HepG2 (cell line): ENCODE measurements around the gene RNU6-1. TPM values are rescaled to one million over a fixed set of nuclear protein-coding genes. Genes with fewer than 3 reads are reported as not detected.

ENCODE experiments used
- AFF4 ChIP-seq: sonication (generic); formaldehyde crosslinking; IDR thresholded peaks from 2 replicates; pipeline ENCODE4 v1.4.0; 2020; ENCODE audit warnings: missing genetic modification reagents
- CC2D1A ChIP-seq: sonication (generic); formaldehyde crosslinking; IDR thresholded peaks from 2 replicates; pipeline ENCODE4 v1.8.1; 2023; ENCODE audit warnings: mild to moderate bottlenecking, missing genetic modification reagents
- EP300 ChIP-seq, 3 experiments: sonication (generic) in 1 of 3; formaldehyde crosslinking in 1 of 3; IDR thresholded peaks; 2 replicates each; pipeline versions ENCODE4 v1.5.1 to v1.6.1; 2011 to 2020; ENCODE audit warnings: low read depth in 2 of 3, low read length in 2 of 3, borderline replicate concordance in 1 of 3, improper control_type of control experiment in 1 of 3, mild to moderate bottlenecking in 1 of 3, missing genetic modification reagents in 1 of 3, moderate library complexity in 1 of 3
- EZH2 ChIP-seq: conservative IDR thresholded peaks from 2 replicates; pipeline ENCODE4 v1.6.1; 2012; ENCODE audit warnings: mild to moderate bottlenecking, low read depth, low read length, moderate library complexity
- FIP1L1 ChIP-seq: fragments of 200-400 bp; formaldehyde crosslinking; IDR thresholded peaks from 2 replicates; pipeline ENCODE4 v1.6.1; 2018; ENCODE audit warnings: low read depth, mild to moderate bottlenecking, low read length, moderate library complexity, borderline replicate concordance; ENCODE audit not compliant: insufficient read depth
- MAF1 ChIP-seq: sonication (generic); formaldehyde crosslinking; IDR thresholded peaks from 2 replicates; pipeline ENCODE4 v1.5.0; 2020; ENCODE audit warnings: missing genetic modification reagents, borderline replicate concordance
- MEIS2 ChIP-seq: sonication (generic); formaldehyde crosslinking; IDR thresholded peaks from 2 replicates; pipeline ENCODE4 v1.9.0; 2021; ENCODE audit warnings: mild to moderate bottlenecking, missing genetic modification reagents
- MTA3 ChIP-seq: sonication (generic); formaldehyde crosslinking; IDR thresholded peaks from 2 replicates; pipeline ENCODE4 v1.4.0; 2020; ENCODE audit warnings: missing genetic modification reagents
- PHF8 ChIP-seq: sonication (generic); formaldehyde crosslinking; IDR thresholded peaks from 2 replicates; pipeline ENCODE4 v1.5.0; 2020; ENCODE audit warnings: missing genetic modification reagents
- RELA ChIP-seq: sonication (generic); formaldehyde crosslinking; IDR thresholded peaks from 2 replicates; pipeline ENCODE4 v1.4.0; 2020; ENCODE audit warnings: missing genetic modification reagents
- SATB2 ChIP-seq: sonication (generic); formaldehyde crosslinking; IDR thresholded peaks from 2 replicates; pipeline ENCODE4 v1.5.0; 2020; ENCODE audit warnings: missing genetic modification reagents
- TAF15 ChIP-seq: fragments of 200-400 bp; formaldehyde crosslinking; IDR thresholded peaks from one replicate; pipeline ENCODE4 v1.6.1; 2018; ENCODE audit warnings: mild to moderate bottlenecking, low read depth, low read length; ENCODE audit not compliant: poor library complexity, severe bottlenecking
- TFAP4 ChIP-seq: sonication (generic); IDR thresholded peaks from 2 replicates; pipeline ENCODE4 v1.6.1; 2016; ENCODE audit warnings: low read depth, borderline replicate concordance
- U2AF1 ChIP-seq: fragments of 200-400 bp; formaldehyde crosslinking; optimal IDR thresholded peaks from 2 replicates; pipeline ENCODE3; 2017; ENCODE audit warnings: mild to moderate bottlenecking, low read depth, low read length
- YEATS2 ChIP-seq: sonication (generic); formaldehyde crosslinking; IDR thresholded peaks from 2 replicates; pipeline ENCODE4 v1.4.0; 2020; ENCODE audit warnings: missing genetic modification reagents, borderline replicate concordance
- ZBTB14 ChIP-seq: sonication (generic); formaldehyde crosslinking; IDR thresholded peaks from 2 replicates; pipeline ENCODE4 v1.4.0; 2020; ENCODE audit warnings: missing genetic modification reagents
- ZEB1 ChIP-seq: IDR thresholded peaks from 2 replicates; pipeline ENCODE4 v1.6.1; 2012; ENCODE audit warnings: mild to moderate bottlenecking, low read depth, inconsistent platforms; ENCODE audit not compliant: insufficient replicate concordance
- ZFY ChIP-seq: sonication (generic); formaldehyde crosslinking; IDR thresholded peaks from 2 replicates; pipeline ENCODE4 v1.4.0; 2020; ENCODE audit warnings: missing genetic modification reagents
- ZMYM4 ChIP-seq: sonication (generic); formaldehyde crosslinking; IDR thresholded peaks from 2 replicates; pipeline ENCODE4 v1.8.1; 2023; ENCODE audit warnings: mild to moderate bottlenecking, missing genetic modification reagents
- ZNF737 ChIP-seq: sonication (generic); formaldehyde crosslinking; IDR thresholded peaks from 2 replicates; pipeline ENCODE4 v1.5.0; 2020; ENCODE audit warnings: missing genetic modification reagents, mild to moderate bottlenecking, borderline replicate concordance
- polyA plus RNA-seq, 8 experiments: library from polyadenylated mRNA; depleted of rRNA in 3 of 8; stranded (reverse) in 7 of 8; unstranded in 1 of 8; fragments of >200 nt; fragmentation: Illumina TruSeq in 4 of 8; extraction: Trizol in 4 of 8; gene quantifications; 2 replicates each; pipeline versions ENCODE4 v1.2.1 to v1.2.3, GENCODE V29; 2011 to 2016; ENCODE audit warnings: low read depth in 4 of 8, missing spikeins in 1 of 8, mixed read lengths in 1 of 8; ENCODE audit not compliant: insufficient read depth in 1 of 8
- total RNA-seq, 5 experiments: library from RNA; depleted of rRNA; stranded (reverse); fragments of >200 nt; fragmentation: Illumina TruSeq; extraction: Trizol; gene quantifications; 2 replicates each; pipeline ENCODE4 v1.2.3, GENCODE V29; 2016; ENCODE audit warnings: low read depth in 1 of 5
- TF ChIP-seq, protein P1 (sequence below): sonication (generic); formaldehyde crosslinking; IDR thresholded peaks from 2 replicates; pipeline ENCODE4 v1.4.0; 2020; ENCODE audit warnings: missing genetic modification reagents, mild to moderate bottlenecking, borderline replicate concordance
- TF ChIP-seq, protein P2 (sequence below): IDR thresholded peaks from 2 replicates; pipeline ENCODE4 v1.6.1; 2016; ENCODE audit warnings: control low read depth

Gene RNU6-1
- total and polyA plus RNA-seq, 2 of the 13 experiments (the other 11 are each of a cell fraction or from before 2014, with no cell fraction given) = under 0.01 TPM; not detected in 1

- TF ChIP-seq ZBTB14 (CRISPR knock-in tag) (peak; percentile 59; the same call in 1 of the 2 replicates), ZEB1 (no peak), MEIS2 (peak; percentile 70; the same call in 1 of the 2 replicates), SATB2 (CRISPR knock-in tag) (0 out of 2 replicates have a peak, but pooled peaks have one; percentile 70), CC2D1A (CRISPR knock-in tag) (peak; percentile 56; the same call in 1 of the 2 replicates), FIP1L1 (no peak), EP300 (IDR thresholded peaks at IDR 0.05; ENCODE audit: low read depth in 2 of 2, low read length in 2 of 2) (0 out of 4 replicates have a peak, but pooled peaks of 1 of the 2 experiments have one; percentile 19), EP300 (CRISPR knock-in tag; IDR thresholded peaks at IDR 0.05; ENCODE audit: borderline replicate concordance) (no peak), TFAP4 (no peak), ZFY (CRISPR knock-in tag) (peak; percentile 68), PHF8 (CRISPR knock-in tag) (no peak; the same call in 1 of the 2 replicates), EZH2 (no peak), MTA3 (no peak), AFF4 (CRISPR knock-in tag) (no peak), TAF15 (peak; percentile 72), ZNF737 (no peak), ZMYM4 (CRISPR knock-in tag) (peak; percentile 91), YEATS2 (CRISPR knock-in tag) (peak; percentile 44; the same call in 1 of the 2 replicates), MAF1 (no peak), RELA (CRISPR knock-in tag) (no peak), U2AF1 (no peak)
- TF ChIP-seq, protein P1, sequence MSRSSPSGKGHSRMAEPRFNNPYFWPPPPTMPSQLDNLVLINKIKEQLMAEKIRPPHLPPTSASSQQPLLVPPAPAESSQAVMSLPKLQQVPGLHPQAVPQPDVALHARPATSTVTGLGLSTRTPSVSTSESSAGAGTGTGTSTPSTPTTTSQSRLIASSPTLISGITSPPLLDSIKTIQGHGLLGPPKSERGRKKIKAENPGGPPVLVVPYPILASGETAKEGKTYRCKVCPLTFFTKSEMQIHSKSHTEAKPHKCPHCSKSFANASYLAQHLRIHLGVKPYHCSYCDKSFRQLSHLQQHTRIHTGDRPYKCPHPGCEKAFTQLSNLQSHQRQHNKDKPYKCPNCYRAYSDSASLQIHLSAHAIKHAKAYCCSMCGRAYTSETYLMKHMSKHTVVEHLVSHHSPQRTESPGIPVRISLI (CRISPR knock-in tag) = no peak
- TF ChIP-seq, protein P2, sequence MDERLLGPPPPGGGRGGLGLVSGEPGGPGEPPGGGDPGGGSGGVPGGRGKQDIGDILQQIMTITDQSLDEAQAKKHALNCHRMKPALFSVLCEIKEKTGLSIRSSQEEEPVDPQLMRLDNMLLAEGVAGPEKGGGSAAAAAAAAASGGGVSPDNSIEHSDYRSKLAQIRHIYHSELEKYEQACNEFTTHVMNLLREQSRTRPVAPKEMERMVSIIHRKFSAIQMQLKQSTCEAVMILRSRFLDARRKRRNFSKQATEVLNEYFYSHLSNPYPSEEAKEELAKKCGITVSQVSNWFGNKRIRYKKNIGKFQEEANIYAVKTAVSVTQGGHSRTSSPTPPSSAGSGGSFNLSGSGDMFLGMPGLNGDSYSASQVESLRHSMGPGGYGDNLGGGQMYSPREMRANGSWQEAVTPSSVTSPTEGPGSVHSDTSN (CRISPR knock-in tag) = no peak
Measured at GRCh38 chr15:67863442-67863987, 23.7 kb upstream of the RNU6-1 start (continued).
